ENCODE results near the gene FAM53B. TPM values are rescaled to one million over a fixed set of nuclear protein-coding genes. Genes with fewer than 3 reads are reported as not detected.
A peak's percentile ranks its signal among the peaks of the same experiment; 100 is the strongest.

FAM53B gene
- total RNA-seq, 1 donor from 2014 or later = 39.8 TPM

DNA sequence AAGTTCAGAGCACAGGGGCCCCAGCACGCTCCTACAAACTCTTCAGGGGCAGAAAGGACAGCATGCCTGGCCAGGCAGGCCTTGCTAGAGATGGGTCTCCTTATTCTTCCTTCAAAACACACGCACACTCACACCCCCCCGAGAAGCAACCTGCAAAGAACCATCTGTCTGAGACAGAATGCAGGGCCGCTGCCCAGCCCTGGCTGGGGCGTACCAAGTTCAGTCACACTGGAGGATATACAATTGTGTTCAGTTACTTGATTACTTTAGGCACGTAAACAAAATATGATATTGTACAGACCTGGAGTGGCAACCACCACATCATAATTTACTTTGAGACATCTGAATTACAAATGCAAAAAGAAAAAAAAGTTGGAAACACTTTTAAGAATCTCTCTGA lies 5.7 kb downstream of the FAM53B start:
- Mint-ChIP-seq H3K36me3 (ENCODE audit: insufficient read depth) (peaks cover 4% of the 10 kb centered on the region), H3K27me3 (no peaks in the 10 kb centered on the region), H3K9me3 (ENCODE audit: low read depth) (no peaks in the 10 kb centered on the region), H3K27ac (no peak overlapping the region), H3K4me3 (ENCODE audit: low read depth) (no peak overlapping the region), H3K4me1 (ENCODE audit: low read depth) (peaks cover 65% of the 10 kb centered on the region)
- DNase-seq (ENCODE audit: low spot score, unreplicated experiment) = no peak
- TF ChIP-seq, protein P1, sequence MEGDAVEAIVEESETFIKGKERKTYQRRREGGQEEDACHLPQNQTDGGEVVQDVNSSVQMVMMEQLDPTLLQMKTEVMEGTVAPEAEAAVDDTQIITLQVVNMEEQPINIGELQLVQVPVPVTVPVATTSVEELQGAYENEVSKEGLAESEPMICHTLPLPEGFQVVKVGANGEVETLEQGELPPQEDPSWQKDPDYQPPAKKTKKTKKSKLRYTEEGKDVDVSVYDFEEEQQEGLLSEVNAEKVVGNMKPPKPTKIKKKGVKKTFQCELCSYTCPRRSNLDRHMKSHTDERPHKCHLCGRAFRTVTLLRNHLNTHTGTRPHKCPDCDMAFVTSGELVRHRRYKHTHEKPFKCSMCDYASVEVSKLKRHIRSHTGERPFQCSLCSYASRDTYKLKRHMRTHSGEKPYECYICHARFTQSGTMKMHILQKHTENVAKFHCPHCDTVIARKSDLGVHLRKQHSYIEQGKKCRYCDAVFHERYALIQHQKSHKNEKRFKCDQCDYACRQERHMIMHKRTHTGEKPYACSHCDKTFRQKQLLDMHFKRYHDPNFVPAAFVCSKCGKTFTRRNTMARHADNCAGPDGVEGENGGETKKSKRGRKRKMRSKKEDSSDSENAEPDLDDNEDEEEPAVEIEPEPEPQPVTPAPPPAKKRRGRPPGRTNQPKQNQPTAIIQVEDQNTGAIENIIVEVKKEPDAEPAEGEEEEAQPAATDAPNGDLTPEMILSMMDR (IDR thresholded peaks at IDR 0.05; ENCODE audit: unreplicated experiment) = no peak

DNA sequence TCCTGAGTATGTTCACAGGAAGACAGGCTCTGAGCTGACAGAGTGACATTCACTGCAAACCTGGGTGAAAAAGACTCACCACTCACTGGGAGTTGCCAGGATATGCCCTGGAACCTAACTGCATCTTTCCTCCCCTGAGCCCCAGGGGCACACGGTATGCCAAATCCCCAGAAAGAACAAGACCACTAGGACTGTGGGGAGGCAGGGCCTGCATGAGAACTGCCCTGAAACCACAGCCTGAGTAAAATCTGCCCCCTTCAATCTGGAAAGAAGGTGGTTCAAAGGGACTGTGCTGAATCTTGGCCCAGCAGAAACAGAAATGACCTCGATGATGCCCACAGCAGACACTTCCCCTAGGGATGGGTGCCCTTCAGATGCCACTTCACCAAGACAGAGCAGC lies 6.5 kb downstream of the FAM53B start:
- Mint-ChIP-seq H3K4me3 (ENCODE audit: low read depth) (no peak overlapping the region), H3K36me3 (ENCODE audit: insufficient read depth) (peaks cover 7% of the 10 kb centered on the region), H3K4me1 (ENCODE audit: low read depth) (peaks cover 68% of the 10 kb centered on the region), H3K9me3 (ENCODE audit: low read depth) (no peaks in the 10 kb centered on the region), H3K27me3 (no peaks in the 10 kb centered on the region), H3K27ac (no peak overlapping the region)
- DNase-seq (ENCODE audit: low spot score, unreplicated experiment) = no peak
- TF ChIP-seq, protein P1 (IDR thresholded peaks at IDR 0.05; ENCODE audit: unreplicated experiment) = no peak

DNA sequence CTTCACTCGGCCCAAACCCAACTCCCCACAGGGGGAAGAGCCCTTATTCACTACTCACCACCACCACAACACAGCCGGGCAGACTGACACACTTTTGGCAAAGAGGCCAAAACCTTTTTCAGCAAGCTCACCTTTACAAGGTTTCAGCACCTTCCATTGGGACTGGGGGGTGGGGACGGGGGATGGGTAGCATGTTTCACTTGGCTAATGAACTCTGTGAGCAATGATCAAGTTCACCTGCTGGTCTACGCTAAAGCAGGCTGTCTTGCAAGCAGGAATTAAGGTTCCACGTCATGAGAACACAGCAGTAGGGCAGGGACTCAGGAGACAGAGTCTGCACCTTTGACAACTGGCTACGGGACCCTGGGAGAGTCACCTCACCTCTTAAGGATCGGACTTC lies 7.0 kb downstream of the FAM53B start:
- Mint-ChIP-seq H3K27me3 (no peaks in the 10 kb centered on the region), H3K36me3 (ENCODE audit: insufficient read depth) (peaks cover 7% of the 10 kb centered on the region), H3K9me3 (ENCODE audit: low read depth) (no peaks in the 10 kb centered on the region), H3K4me1 (ENCODE audit: low read depth) (peaks cover 64% of the 10 kb centered on the region), H3K4me3 (ENCODE audit: low read depth) (no peak overlapping the region), H3K27ac (peak overlapping the region; percentile 8)
- no peak for DNase-seq (ENCODE audit: low spot score, unreplicated experiment)
- TF ChIP-seq, protein P1 (IDR thresholded peaks at IDR 0.05; ENCODE audit: unreplicated experiment) = no peak

DNA sequence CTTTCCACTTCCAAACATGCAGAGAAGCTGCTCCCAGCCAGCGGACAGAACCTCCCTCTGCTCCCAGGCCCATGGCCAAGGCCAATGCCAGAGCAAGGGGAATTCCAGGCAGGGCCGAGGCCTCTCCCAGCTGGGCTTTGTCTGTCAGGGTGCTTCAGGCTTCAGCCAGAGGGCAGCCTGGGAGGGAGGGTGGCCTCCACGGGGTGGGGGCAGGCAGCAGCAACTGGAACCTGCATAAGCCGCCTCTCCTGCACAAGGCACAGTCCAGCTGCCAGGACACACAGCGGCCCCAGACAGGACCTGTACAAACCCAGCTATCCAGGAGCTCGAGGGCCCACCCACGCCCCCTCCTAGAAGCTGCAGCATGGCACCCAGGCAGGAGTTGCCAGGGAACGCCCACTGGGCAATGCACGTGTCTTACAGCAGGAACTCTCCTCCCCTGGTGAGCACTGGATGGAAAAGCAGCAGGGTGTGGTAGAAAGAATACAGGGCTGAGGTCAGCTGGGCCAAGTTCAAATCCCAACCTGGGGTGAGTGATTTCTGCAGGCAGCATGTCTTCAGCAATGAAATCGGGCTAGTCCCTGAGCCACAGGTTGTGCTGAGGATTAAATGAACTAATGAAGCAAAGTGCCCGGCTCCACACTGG lies 7.6 kb downstream of the FAM53B start:
- TF ChIP-seq, protein P1 (IDR thresholded peaks at IDR 0.05; ENCODE audit: unreplicated experiment) = no peak
- H3K27ac Mint-ChIP-seq = peak overlapping the region; percentile 34
- H3K27me3 Mint-ChIP-seq = no peaks in the 10 kb centered on the region
- H3K36me3 Mint-ChIP-seq (ENCODE audit: insufficient read depth) = peaks cover 7% of the 10 kb centered on the region
- H3K4me3 Mint-ChIP-seq (ENCODE audit: low read depth) = no peak overlapping the region
- H3K9me3 Mint-ChIP-seq (ENCODE audit: low read depth) = no peaks in the 10 kb centered on the region
- DNase-seq (ENCODE audit: low spot score, unreplicated experiment) = no peak
- H3K4me1 Mint-ChIP-seq (ENCODE audit: low read depth) = peaks cover 61% of the 10 kb centered on the region

DNA sequence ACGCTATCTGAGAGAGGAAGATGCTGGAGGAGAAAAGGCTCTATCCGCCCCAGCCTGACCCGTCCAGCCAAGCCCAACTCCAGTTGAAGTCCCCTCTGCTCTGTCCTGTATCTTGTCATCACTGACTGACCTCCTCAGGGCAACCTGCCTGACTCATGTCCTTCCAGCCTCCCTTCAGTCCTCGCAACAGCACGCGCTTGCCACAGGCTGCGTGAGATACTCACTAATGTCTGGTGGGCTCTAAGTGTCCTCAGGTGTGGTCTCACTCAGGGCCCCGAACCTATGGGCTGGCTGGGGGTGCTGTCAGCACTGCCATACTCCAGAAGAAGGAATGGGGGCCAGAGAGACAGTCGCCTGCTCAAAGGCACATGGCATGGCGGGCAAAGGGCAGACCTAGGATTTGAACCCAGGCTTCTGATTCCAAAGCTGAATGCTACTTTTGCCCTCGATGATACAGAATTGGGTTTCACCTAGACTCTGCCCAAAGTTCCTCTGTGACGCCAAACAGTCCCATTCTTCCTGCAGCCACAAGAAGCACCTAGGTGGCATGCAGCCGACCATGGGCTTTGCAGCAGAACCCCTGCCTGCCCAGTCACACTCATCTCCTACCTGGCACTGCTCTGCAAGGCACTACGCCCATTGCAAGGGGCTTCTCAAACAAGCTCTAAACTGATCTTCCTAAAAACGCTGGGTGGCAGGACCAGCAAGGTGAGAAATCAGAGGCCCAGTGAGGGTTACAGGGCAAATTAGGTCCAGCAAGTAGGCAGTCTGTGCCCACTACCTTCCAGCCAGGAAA lies 8.5 kb downstream of the FAM53B start:
- no peak for DNase-seq (ENCODE audit: low spot score, unreplicated experiment)
- TF ChIP-seq, protein P1 (IDR thresholded peaks at IDR 0.05; ENCODE audit: unreplicated experiment) = no peak
- no peaks in the 10 kb centered on the region for H3K9me3 Mint-ChIP-seq (ENCODE audit: low read depth)
- peak overlapping the region; percentile 34 for H3K27ac Mint-ChIP-seq
- H3K36me3 Mint-ChIP-seq (ENCODE audit: insufficient read depth) = peaks cover 7% of the 10 kb centered on the region
- H3K4me1 Mint-ChIP-seq (ENCODE audit: low read depth) = peaks cover 54% of the 10 kb centered on the region
- no peaks in the 10 kb centered on the region for H3K27me3 Mint-ChIP-seq
- no peak overlapping the region for H3K4me3 Mint-ChIP-seq (ENCODE audit: low read depth)

Data from progenitor cell of endocrine pancreas (in vitro differentiated cells).